GM12865 (cell line): Measurements from ENCODE around the gene MEF2C.

ENCODE experiments used
- DNase-seq: peaks from one replicate; pipeline ENCODE4 v3.0.0; 2010; ENCODE audit warnings: low read depth
- H3K4me3 ChIP-seq: 2 replicates; pipeline ENCODE4 v1.5.1; 2011; ENCODE audit warnings: mild to moderate bottlenecking, low read depth, low read length, control low read depth
- CTCF ChIP-seq: IDR thresholded peaks from 2 replicates; pipeline ENCODE4 v1.5.1; 2011; ENCODE audit warnings: low read length, control low read depth, low read depth, inconsistent platforms; ENCODE audit not compliant: insufficient read depth; ENCODE audit errors: missing control alignments

Gene MEF2C

GRCh38 chr5:88875341-88876234, 7.4 kb downstream of the MEF2C start:
- peak overlapping the region; percentile 94 for H3K4me3 ChIP-seq
- DNase-seq, result peak; percentile 66
- no peak for TF ChIP-seq CTCF

- H3K4me3 ChIP-seq, result peak overlapping the region; percentile 94
- peak; percentile 67 for DNase-seq
- TF ChIP-seq CTCF, result no peak
These were observed 9.5 kb downstream of the MEF2C start for GRCh38 chr5:88873447-88873846.

GRCh38 chr5:88872971-88873370, 10.0 kb downstream of the MEF2C start:
- no peak for TF ChIP-seq CTCF
- H3K4me3 ChIP-seq, result peak overlapping the region; percentile 94

GRCh38 chr5:88870285-88870684, 12.7 kb downstream of the MEF2C start:
- no peak for DNase-seq
- TF ChIP-seq CTCF, result no peak
- H3K4me3 ChIP-seq, result no peak overlapping the region

More at GRCh38 chr5:88872971-88873370, 10.0 kb downstream of the MEF2C start:
- peak; percentile 63 for DNase-seq

GRCh38 chr5:88868468-88869068, 14.4 kb downstream of the MEF2C start:
- TF ChIP-seq CTCF, result no peak
- H3K4me3 ChIP-seq, result no peak overlapping the region
- no peak for DNase-seq

GRCh38 chr5:88867638-88868037, 15.3 kb downstream of the MEF2C start:
- TF ChIP-seq CTCF, result no peak
- no peak for DNase-seq
- H3K4me3 ChIP-seq, result no peak overlapping the region
